GM23248 (cell line): ENCODE data around the gene GPS2.

Experiments used
- EZH2 ChIP-seq: fragments of 200-600 bp; sonication (generic); IDR thresholded peaks from 2 replicates; pipeline ENCODE4 v1.6.1; 2018; ENCODE audit warnings: antibody characterized with exemption, mild to moderate bottlenecking; ENCODE audit not compliant: insufficient read depth, poor library complexity, severe bottlenecking
- EZH2phosphoT487 ChIP-seq: fragments of 200-600 bp; sonication (generic); IDR thresholded peaks from 2 replicates; pipeline ENCODE4 v1.6.1; 2018; ENCODE audit warnings: antibody characterized with exemption, moderate library complexity, mild to moderate bottlenecking, low read depth; ENCODE audit not compliant: insufficient read depth

GRCh38 chr17:7292729-7293128 is 22.4 kb downstream of the GPS2 start:
- TF ChIP-seq EZH2 (no peak), EZH2phosphoT487 (no peak)
